Activated effector memory CD4-positive, alpha-beta T cell treated with anti-CD3 and anti-CD28 coated beads, Interleukin-2, amount 50 U/mL, for 16 hours (primary cell): ENCODE data around the gene HOXB6.
A peak's percentile ranks its signal among the peaks of the same experiment; 100 is the strongest.

Source experiments
- DNase-seq: peaks from one replicate; pipeline ENCODE4 v3.0.0-alpha.2; 2020

Gene HOXB6

GRCh38 chr17:48593840-48594537, 10.8 kb downstream of the HOXB6 start:
- DNase-seq = peak; percentile 93

- DNase-seq = peak; percentile 74
These were observed 11.5 kb downstream of the HOXB6 start, which contains the start of gene HOXB5 for GRCh38 chr17:48593126-48593829. Gene HOXB5, minus strand, starts transcription at chr17:48593779. Its CDS starts 97 bp downstream, at chr17:48593682.

GRCh38 chr17:48592577-48592976, 12.2 kb downstream of the HOXB6 start:
- no peak for DNase-seq

- DNase-seq = no peak
These were observed 12.7 kb downstream of the HOXB6 start for GRCh38 chr17:48592057-48592514.

- DNase-seq = no peak
These were observed 13.3 kb downstream of the HOXB6 start for GRCh38 chr17:48591255-48592056.

GRCh38 chr17:48590607-48591161, 14.1 kb downstream of the HOXB6 start:
- DNase-seq = no peak

- no peak for DNase-seq
These were observed 14.8 kb downstream of the HOXB6 start, which contains the start of gene HOXB3 for GRCh38 chr17:48589831-48590606. Gene HOXB3, minus strand, starts transcription at chr17:48590241. Its CDS starts 37,767 bp downstream, at chr17:48552474.

GRCh38 chr17:48589060-48589830, 15.5 kb downstream of the HOXB6 start:
- no peak for DNase-seq

- DNase-seq = no peak
These were observed 16.3 kb downstream of the HOXB6 start for GRCh38 chr17:48588528-48588927.

- no peak for DNase-seq
These were observed 16.7 kb downstream of the HOXB6 start for GRCh38 chr17:48588074-48588415.

- no peak for DNase-seq
These were observed 17.3 kb downstream of the HOXB6 start for GRCh38 chr17:48587276-48588073.

GRCh38 chr17:48586355-48587258, 18.2 kb downstream of the HOXB6 start:
- peak; percentile 76 for DNase-seq

- DNase-seq = no peak
These were observed 20.5 kb downstream of the HOXB6 start for GRCh38 chr17:48584223-48584741.

- DNase-seq = no peak
These were observed 21.0 kb downstream of the HOXB6 start for GRCh38 chr17:48583708-48584222.

GRCh38 chr17:48582750-48583069, 22.1 kb downstream of the HOXB6 start:
- no peak for DNase-seq

- DNase-seq = no peak
These were observed 24.8 kb downstream of the HOXB6 start for GRCh38 chr17:48579760-48580554.

GRCh38 chr17:48579471-48579759, 25.4 kb downstream of the HOXB6 start:
- DNase-seq = no peak
